Heart right ventricle (tissue), 16 donors: ENCODE measurements around the gene DNAJB2. TPM values are rescaled to one million over a fixed set of nuclear protein-coding genes. Genes with fewer than 3 reads are reported as not detected.

Experiments used
- ATAC-seq, 8 donors: fragments of 200-7000 bp; cut with Tn5 transposase; one replicate each; pipeline ENCODE4 v1.9.1; 2020; ENCODE audit warnings: mild to moderate bottlenecking in 8 of 8, moderate library complexity in 8 of 8, moderate number of reproducible peaks in 1 of 8
- DNase-seq, 2 donors: peaks; one replicate each; pipeline ENCODE4 v3.0.0-alpha.2; 2020
- H3K27ac ChIP-seq, 10 donors: fragments of 200-600 bp; sonication (generic) in 2 of 10; one replicate each; pipeline versions ENCODE4 v1.5.0 to v1.8.0; 2020 to 2022; ENCODE audit warnings: mild to moderate bottlenecking in 3 of 10
- H3K27me3 ChIP-seq, 7 donors: fragments of 200-600 bp; one replicate each; pipeline ENCODE4 v1.8.0; 2021 to 2022; ENCODE audit warnings: mild to moderate bottlenecking in 2 of 7
- H3K36me3 ChIP-seq, 9 donors: fragments of 200-600 bp; sonication (generic) in 1 of 9; one replicate each; pipeline versions ENCODE4 v1.5.0 to v1.8.0; 2020 to 2022; ENCODE audit warnings: mild to moderate bottlenecking in 2 of 9
- H3K4me1 ChIP-seq, 9 donors: fragments of 200-600 bp; sonication (generic) in 1 of 9; one replicate each; pipeline versions ENCODE4 v1.5.0 to v1.8.0; 2020 to 2022; ENCODE audit warnings: mild to moderate bottlenecking in 4 of 9
- H3K4me3 ChIP-seq, 10 donors: fragments of 200-600 bp; sonication (generic) in 2 of 10; one replicate each; pipeline versions ENCODE4 v1.5.0 to v1.8.0; 2020 to 2022; ENCODE audit warnings: mild to moderate bottlenecking in 7 of 10, moderate library complexity in 2 of 10
- H3K9me3 ChIP-seq, 11 donors: fragments of 200-600 bp in 10 of 11; sonication (generic) in 2 of 11; one replicate each; pipeline versions ENCODE4 v1.5.0 to v1.8.0; 2013 to 2022; ENCODE audit warnings: mild to moderate bottlenecking in 2 of 11, control low read depth in 1 of 11, moderate library complexity in 1 of 11
- CTCF ChIP-seq, 9 donors: fragments of 200-600 bp; sonication (generic) in 2 of 9; IDR thresholded peaks; one replicate each; pipeline versions ENCODE4 v1.5.0 to v1.8.0; 2021 to 2022; ENCODE audit warnings: antibody characterized with exemption in 9 of 9, mild to moderate bottlenecking in 5 of 9, moderate library complexity in 1 of 9
- WGBS, 2 donors: extraction: QIAGEN DNeasy Blood & Tissue Kit; methylation state at CpG; one replicate each; pipeline ENCODE4 v1.1.7; 2013; ENCODE audit warnings: inconsistent platforms in 1 of 2; 5-methylcytosine and 5-hydroxymethylcytosine counted together
- intact Hi-C, 10 donors: fragments of 100-400 bp; cut with DNase I; formaldehyde crosslinking; loops; one replicate each; pipeline versions ENCODE4 v1.11.1 to v1.14.2; 2022
- microRNA-seq, 2 donors: library from miRNA; unstranded; fragments of <30 nt; microRNA quantifications; one replicate each; pipeline ENCODE4 v1.2.0, GENCODE V29; 2021
- polyA plus RNA-seq, 2 donors: library from polyadenylated mRNA; stranded (reverse); fragments of 200-250 nt; gene quantifications; one replicate each; pipeline ENCODE4 v1.2.3, GENCODE V29; 2013
- total RNA-seq, 10 donors: library from RNA; stranded (reverse); fragmentation: NEBNext Ultra II Directional in 3 of 10; extraction: Animal tissue kit (Norgen Biotek cat#: 25700) in 3 of 10; gene quantifications; one replicate each; pipeline versions ENCODE4 v1.2.1 to v1.2.4, GENCODE V29; 2021 to 2023
- donor health status: Arrhythmogenic right ventricular cardiomyopathy.
- donor health status: ischemic (EF 13 %, LVEDD 7.1; RV severe dilation, severe dysfunction).
- donor health status: healthy with polysubstance abuse.
- donor health status: DM: no; HTN: yes; CAD: no.
- donor health status: DM: no; HTN: no; CAD: no.
- donor health status: ischemic (EF 25% LVEDD 6.9; RV normal size, moderate dysfunction).
- donor health status: ischemic (EF 25% LVEDD 5.7; RV mildly dilated, moderate dysfunction).
- donor health status: healthy.
- donor health status: DM: yes; HTN: yes; CAD: no.
- donor health status: Ischemic cardiomyopathy.
- donor health status: ischemic (EF 35%, LVEDD 5.7; RV mildly dilated, moderate dysfunction).
- donor health status: nonischemic (EF 11% LVEDD 7.7; RV severe dilation, severe dysfunction).
- donor health status: DM: yes; HTN: yes; CAD: no.
- donor health status: PGD.
- donor health status: ischemic (EF 29% LVEDD 5.4; RV normal size, mild dysfunction).
- donor health status: nonischemic (EF 23%, LVEDD 6.1; RV moderate dilation, normal function).

The DNAJB2 gene
- total and polyA plus RNA-seq, 12 donors: 55.6 to 148 (median 83.1) TPM

- no peaks in the 10 kb centered on the region for H3K36me3 ChIP-seq
- H3K4me1 ChIP-seq: peaks cover 0 to 7% (median 0%) of the 10 kb centered on the region in 9 donors
- ATAC-seq (no peak), DNase-seq (no peak)
- no peak overlapping the region for H3K4me3 ChIP-seq
- no peak for TF ChIP-seq CTCF (IDR thresholded peaks at IDR 0.05)
- H3K27ac ChIP-seq: no peak overlapping the region
- H3K27me3 ChIP-seq: peaks cover 0 to 86% (median 57%) of the 10 kb centered on the region in 7 donors
- WGBS, 2 donors: 72 to 95% methylated on average over 2 of the region's 2 CpGs
- intact Hi-C loops: no loop called here
- H3K9me3 ChIP-seq: peaks cover 0 to 15% (median 0%) of the 10 kb centered on the region in 11 donors
Measured at GRCh38 chr2:219334076-219334475, 54.9 kb downstream of the DNAJB2 start.

- 31 to 50% methylated on average over 5 of the region's 5 CpGs for WGBS, 2 donors
- TF ChIP-seq CTCF (IDR thresholded peaks at IDR 0.05): no peak
- H3K27ac ChIP-seq: no peak overlapping the region
- H3K27me3 ChIP-seq: peaks cover 0 to 83% (median 60%) of the 10 kb centered on the region in 7 donors
- ATAC-seq (no peak), DNase-seq (no peak)
- no peak overlapping the region for H3K4me3 ChIP-seq
- H3K36me3 ChIP-seq: no peaks in the 10 kb centered on the region
- intact Hi-C loops: no loop called here
- H3K4me1 ChIP-seq: peaks cover 0 to 7% (median 0%) of the 10 kb centered on the region in 9 donors
- H3K9me3 ChIP-seq: peaks cover 0 to 15% (median 3%) of the 10 kb centered on the region in 11 donors
Measured at GRCh38 chr2:219335373-219335786, 56.2 kb downstream of the DNAJB2 start.

Small RNAs within 50 kb of the gene (microRNA-seq; reads per million reads assigned to microRNA genes)
- gene MIR153-1: 0 reads per million in 2 donors

Other genes starting within 250 kb of the DNAJB2 start
- gene CFAP65, start 237.8 kb upstream of the DNAJB2 start, total RNA-seq: not detected
- not detected for gene CFAP65, start 237.8 kb upstream of the DNAJB2 start, polyA plus RNA-seq
- under 1 TPM in 1 of 10 donors, not detected in 9; 0.16 TPM for gene IHH, start 218.4 kb upstream of the DNAJB2 start, total RNA-seq
- gene IHH, start 218.4 kb upstream of the DNAJB2 start, polyA plus RNA-seq: under 1 TPM in 1 of 2 donors, not detected in 1; 0.03 TPM
- gene NHEJ1, start 118.6 kb upstream of the DNAJB2 start, total RNA-seq: 10 to 100 TPM in 1 of 10 donors, 1 to 10 TPM in 9; 4.7 to 12.0 (median 7.1) TPM
- 1 to 10 TPM; 3.8 to 9.6 TPM for gene NHEJ1, start 118.6 kb upstream of the DNAJB2 start, polyA plus RNA-seq
- 1 to 10 TPM in 2 of 10 donors, under 1 TPM in 8; 0.30 to 2.1 (median 0.47) TPM for gene SLC23A3, start 109.3 kb upstream of the DNAJB2 start, total RNA-seq
- gene SLC23A3, start 109.3 kb upstream of the DNAJB2 start, polyA plus RNA-seq: 1 to 10 TPM in 1 of 2 donors, under 1 TPM in 1; 0.28 to 1.8 TPM
- 10 to 100 TPM; 52.5 to 80.6 (median 63.6) TPM for gene CNPPD1, start 102.4 kb upstream of the DNAJB2 start, total RNA-seq
- gene CNPPD1, start 102.4 kb upstream of the DNAJB2 start, polyA plus RNA-seq: 10 to 100 TPM; 35.5 to 84.7 TPM
- gene RETREG2, start 101.1 kb upstream of the DNAJB2 start, total RNA-seq: 10 to 100 TPM; 24.1 to 47.3 (median 30.6) TPM
- gene RETREG2, start 101.1 kb upstream of the DNAJB2 start, polyA plus RNA-seq: 10 to 100 TPM; 11.3 to 39.0 TPM
- 10 to 100 TPM; 11.5 to 19.2 (median 16.4) TPM for gene ZFAND2B, start 72.6 kb upstream of the DNAJB2 start, total RNA-seq
- 10 to 100 TPM; 22.1 to 40.8 TPM for gene ZFAND2B, start 72.6 kb upstream of the DNAJB2 start, polyA plus RNA-seq
- 10 to 100 TPM in 9 of 10 donors, 1 to 10 TPM in 1; 9.8 to 31.0 (median 14.8) TPM for gene ABCB6, start 60.4 kb upstream of the DNAJB2 start, total RNA-seq
- gene ABCB6, start 60.4 kb upstream of the DNAJB2 start, polyA plus RNA-seq: 10 to 100 TPM; 31.0 to 34.0 TPM
- gene ATG9A, start 49.7 kb upstream of the DNAJB2 start, total RNA-seq: 100 to 1,000 TPM in 1 of 10 donors, 10 to 100 TPM in 9; 64.5 to 103 (median 76.4) TPM
- 10 to 100 TPM; 14.1 to 79.4 TPM for gene ATG9A, start 49.7 kb upstream of the DNAJB2 start, polyA plus RNA-seq
- gene ANKZF1, start 49.6 kb upstream of the DNAJB2 start, total RNA-seq: 10 to 100 TPM; 16.4 to 36.8 (median 25.5) TPM
- 10 to 100 TPM; 12.7 to 44.7 TPM for gene ANKZF1, start 49.6 kb upstream of the DNAJB2 start, polyA plus RNA-seq
- 1 to 10 TPM; 1.6 to 5.2 (median 2.6) TPM for gene GLB1L, start 33.9 kb upstream of the DNAJB2 start, total RNA-seq
- 1 to 10 TPM; 1.5 to 2.1 TPM for gene GLB1L, start 33.9 kb upstream of the DNAJB2 start, polyA plus RNA-seq
- 10 to 100 TPM; 14.6 to 23.1 (median 19.7) TPM for gene STK16, start 33.9 kb upstream of the DNAJB2 start, total RNA-seq
- 10 to 100 TPM; 12.9 to 26.7 TPM for gene STK16, start 33.9 kb upstream of the DNAJB2 start, polyA plus RNA-seq
- not detected for gene TUBA4B, start 26.1 kb upstream of the DNAJB2 start, total RNA-seq
- not detected for gene TUBA4B, start 26.1 kb upstream of the DNAJB2 start, polyA plus RNA-seq
- 100 to 1,000 TPM in 7 of 10 donors, 10 to 100 TPM in 3; 76.0 to 245 (median 145) TPM for gene TUBA4A, start 25.4 kb upstream of the DNAJB2 start, total RNA-seq
- 100 to 1,000 TPM in 1 of 2 donors, 10 to 100 TPM in 1; 61.0 to 341 TPM for gene TUBA4A, start 25.4 kb upstream of the DNAJB2 start, polyA plus RNA-seq
- under 1 TPM in 6 of 10 donors, not detected in 4; 0.26 to 0.51 (median 0.31) TPM for gene PTPRN, start 30.0 kb downstream of the DNAJB2 start, total RNA-seq
- under 1 TPM in 1 of 2 donors, not detected in 1; 0.09 TPM for gene PTPRN, start 30.0 kb downstream of the DNAJB2 start, polyA plus RNA-seq
- gene RESP18, start 53.4 kb downstream of the DNAJB2 start, total RNA-seq: not detected
- gene RESP18, start 53.4 kb downstream of the DNAJB2 start, polyA plus RNA-seq: not detected
- gene DNPEP, start 108.5 kb downstream of the DNAJB2 start, total RNA-seq: 100 to 1,000 TPM in 1 of 10 donors, 10 to 100 TPM in 9; 56.1 to 110 (median 74.0) TPM
- gene DNPEP, start 108.5 kb downstream of the DNAJB2 start, polyA plus RNA-seq: 10 to 100 TPM; 56.3 to 68.5 TPM
- gene DES, start 139.0 kb downstream of the DNAJB2 start, total RNA-seq: over 10,000 TPM; 12,560 to 18,019 (median 15,816) TPM
- gene DES, start 139.0 kb downstream of the DNAJB2 start, polyA plus RNA-seq: over 10,000 TPM; 13,697 to 18,010 TPM
- 100 to 1,000 TPM in 9 of 10 donors, 10 to 100 TPM in 1; 97.2 to 151 (median 120) TPM for gene SPEG, start 155.5 kb downstream of the DNAJB2 start, total RNA-seq
- gene SPEG, start 155.5 kb downstream of the DNAJB2 start, polyA plus RNA-seq: 100 to 1,000 TPM in 1 of 2 donors, 10 to 100 TPM in 1; 62.9 to 130 TPM
- 10 to 100 TPM; 15.8 to 29.4 (median 21.0) TPM for gene GMPPA, start 219.5 kb downstream of the DNAJB2 start, total RNA-seq
- 10 to 100 TPM; 28.2 to 48.6 TPM for gene GMPPA, start 219.5 kb downstream of the DNAJB2 start, polyA plus RNA-seq
- under 1 TPM in 5 of 10 donors, not detected in 5; 0.15 to 0.43 (median 0.20) TPM for gene ASIC4, start 235.1 kb downstream of the DNAJB2 start, total RNA-seq
- gene ASIC4, start 235.1 kb downstream of the DNAJB2 start, polyA plus RNA-seq: not detected